Activated naive CD4-positive, alpha-beta T cell treated with anti-CD3 and anti-CD28 coated beads, Interleukin-2, amount 50 U/mL, for 24 hours (primary cell): Measurements from ENCODE around the gene IFRD2.
A peak's percentile ranks its signal among the peaks of the same experiment; 100 is the strongest.
"Not testable (repeated sequence)": the region's sequence is repeated elsewhere in the genome, so short reads cannot be mapped to it uniquely, and the experiment has no call there.

ENCODE experiments used
- H3K27ac Mint-ChIP-seq: one replicate; pipeline ENCODE4 v1.8.0; 2021; ENCODE audit warnings: mild to moderate bottlenecking, mixed read lengths
- H3K27me3 Mint-ChIP-seq: one replicate; pipeline ENCODE4 v1.8.0; 2021; ENCODE audit warnings: mixed read lengths
- H3K36me3 Mint-ChIP-seq: one replicate; pipeline ENCODE4 v1.8.0; 2021; ENCODE audit warnings: mixed read lengths
- H3K4me1 Mint-ChIP-seq: one replicate; pipeline ENCODE4 v1.8.0; 2021; ENCODE audit warnings: mixed read lengths
- H3K4me3 Mint-ChIP-seq: one replicate; pipeline ENCODE4 v1.8.0; 2021; ENCODE audit warnings: mild to moderate bottlenecking, mixed read lengths
- H3K9me3 Mint-ChIP-seq: one replicate; pipeline ENCODE4 v1.8.0; 2021; ENCODE audit warnings: mixed read lengths

IFRD2 gene

DNA sequence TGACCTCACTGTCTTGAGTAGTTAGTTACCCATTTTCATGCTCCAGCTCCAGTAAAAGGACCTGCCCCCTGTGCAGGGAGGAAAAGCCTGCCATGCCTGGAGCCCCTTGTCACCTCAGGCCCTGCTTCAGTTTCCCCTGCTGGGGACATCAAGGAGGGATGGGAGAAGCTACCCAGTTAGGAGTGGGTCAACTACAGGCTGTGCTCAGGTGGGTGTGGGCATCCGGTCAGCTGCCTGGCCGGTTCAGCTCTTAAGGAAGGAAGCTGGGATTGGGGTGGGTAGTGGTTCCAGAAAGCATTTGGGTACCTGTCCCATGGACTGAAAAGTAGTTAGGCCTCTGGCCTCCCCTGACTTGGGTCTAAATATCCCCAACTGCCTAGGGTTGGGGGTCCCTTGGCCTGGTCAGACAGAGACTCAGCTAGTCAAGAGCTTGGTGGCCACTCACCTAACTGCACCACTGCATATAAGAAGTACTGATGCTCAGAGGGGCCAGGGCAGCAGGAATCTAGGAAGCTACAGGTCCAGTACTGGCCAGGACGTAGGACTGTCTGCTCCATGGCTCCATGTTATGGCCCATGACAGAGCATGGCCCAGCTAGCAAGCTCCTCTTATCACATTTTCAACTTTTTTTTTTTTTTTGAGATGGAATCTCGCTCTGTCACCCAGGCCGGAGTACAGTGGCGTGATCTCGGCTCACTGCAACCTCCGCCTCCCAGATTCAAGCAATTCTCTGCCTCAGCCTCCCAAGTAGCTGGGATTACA is 12.8 kb downstream of the IFRD2 start:
- Mint-ChIP-seq H3K4me3 (no peak overlapping the region), H3K36me3 (no peaks in the 10 kb centered on the region), H3K4me1 (peaks cover 16% of the 10 kb centered on the region), H3K27me3 (peaks cover 10% of the 10 kb centered on the region), H3K27ac (no peak overlapping the region), H3K9me3 (no peaks in the 10 kb centered on the region)

DNA sequence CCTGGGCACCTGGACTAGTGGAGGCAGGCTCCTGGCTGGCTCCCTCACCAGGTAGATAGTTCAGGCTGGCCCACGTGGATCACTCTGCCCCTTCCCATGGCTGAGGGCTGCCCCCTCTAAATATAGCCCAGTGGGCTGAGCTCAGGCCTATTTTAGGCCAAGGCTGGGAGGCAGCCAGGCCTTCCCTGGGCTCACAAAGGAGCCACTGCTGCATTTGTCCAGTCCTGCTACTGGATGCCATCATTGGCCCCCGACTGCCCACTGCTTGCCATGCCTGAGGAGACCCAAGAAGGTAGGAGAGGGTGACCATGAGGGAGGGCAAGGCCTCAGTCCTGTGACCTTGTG is 13.4 kb downstream of the IFRD2 start, which contains the start of gene LSMEM2:
TSS of gene LSMEM2 (plus strand) at position 208 of the 345 bp plus-strand sequence. CDS start at position 235, 27 bp downstream.
- peaks cover 15% of the 10 kb centered on the region for H3K27me3 Mint-ChIP-seq
- H3K4me3 Mint-ChIP-seq, result no peak within 1 kb of the TSS
- peaks cover 21% of the 10 kb centered on the region for H3K4me1 Mint-ChIP-seq
- no peaks in the 10 kb centered on the region for H3K9me3 Mint-ChIP-seq
- H3K27ac Mint-ChIP-seq, result peak within 1 kb of the TSS; percentile 41
- no peaks in the 10 kb centered on the region for H3K36me3 Mint-ChIP-seq

- Mint-ChIP-seq H3K36me3 (no peaks in the 10 kb centered on the region), H3K4me1 (peaks cover 21% of the 10 kb centered on the region), H3K9me3 (no peaks in the 10 kb centered on the region), H3K27me3 (peaks cover 15% of the 10 kb centered on the region), H3K27ac (peak overlapping the region; percentile 41), H3K4me3 (no peak overlapping the region)
These were observed 13.9 kb downstream of the IFRD2 start for GRCh38 chr3:50278123-50278879.

DNA sequence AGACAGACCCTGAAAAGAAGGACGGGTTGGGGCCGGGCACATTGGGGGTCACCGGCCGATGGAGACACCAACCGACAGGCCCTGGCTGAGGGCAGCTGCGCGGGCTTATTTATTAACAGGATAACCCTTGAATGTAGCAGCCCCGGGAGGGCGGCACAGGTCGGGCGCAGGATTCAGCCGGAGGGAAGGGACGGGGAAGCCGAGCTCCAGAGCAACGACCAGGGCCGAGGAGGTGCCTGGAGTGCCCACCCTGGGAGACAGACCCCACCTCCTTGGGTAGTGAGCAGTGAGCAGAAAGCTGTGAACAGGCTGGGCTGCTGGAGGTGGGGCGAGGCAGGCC is 15.5 kb downstream of the IFRD2 start:
- peaks cover 26% of the 10 kb centered on the region for H3K4me1 Mint-ChIP-seq
- no peaks in the 10 kb centered on the region for H3K36me3 Mint-ChIP-seq
- no peak overlapping the region for H3K27ac Mint-ChIP-seq
- no peak overlapping the region for H3K4me3 Mint-ChIP-seq
- no peaks in the 10 kb centered on the region for H3K9me3 Mint-ChIP-seq
- peaks cover 19% of the 10 kb centered on the region for H3K27me3 Mint-ChIP-seq

- Mint-ChIP-seq H3K4me1 (peaks cover 26% of the 10 kb centered on the region), H3K9me3 (no peaks in the 10 kb centered on the region), H3K27me3 (peaks cover 19% of the 10 kb centered on the region), H3K36me3 (no peaks in the 10 kb centered on the region), H3K4me3 (peak overlapping the region; percentile 79), H3K27ac (no peak overlapping the region)
These were observed 16.1 kb downstream of the IFRD2 start for GRCh38 chr3:50275996-50276761.

- Mint-ChIP-seq H3K36me3 (no peaks in the 10 kb centered on the region), H3K4me1 (peaks cover 26% of the 10 kb centered on the region), H3K27ac (peak overlapping the region; percentile 30), H3K27me3 (peaks cover 19% of the 10 kb centered on the region), H3K9me3 (no peaks in the 10 kb centered on the region), H3K4me3 (peak overlapping the region; percentile 79)
These were observed 16.9 kb downstream of the IFRD2 start for GRCh38 chr3:50275141-50275995.

GRCh38 chr3:50274371-50275104 is 17.7 kb downstream of the IFRD2 start:
- H3K36me3 Mint-ChIP-seq, result no peaks in the 10 kb centered on the region
- no peak overlapping the region for H3K27ac Mint-ChIP-seq
- peaks cover 19% of the 10 kb centered on the region for H3K27me3 Mint-ChIP-seq
- peak overlapping the region; percentile 33 for H3K4me3 Mint-ChIP-seq
- H3K4me1 Mint-ChIP-seq, result peaks cover 26% of the 10 kb centered on the region
- no peaks in the 10 kb centered on the region for H3K9me3 Mint-ChIP-seq

- Mint-ChIP-seq H3K27ac (no peak overlapping the region), H3K4me3 (no peak overlapping the region), H3K27me3 (peaks cover 19% of the 10 kb centered on the region), H3K36me3 (no peaks in the 10 kb centered on the region), H3K4me1 (peaks cover 26% of the 10 kb centered on the region), H3K9me3 (no peaks in the 10 kb centered on the region)
These were observed 18.6 kb downstream of the IFRD2 start for GRCh38 chr3:50273689-50274065.

DNA sequence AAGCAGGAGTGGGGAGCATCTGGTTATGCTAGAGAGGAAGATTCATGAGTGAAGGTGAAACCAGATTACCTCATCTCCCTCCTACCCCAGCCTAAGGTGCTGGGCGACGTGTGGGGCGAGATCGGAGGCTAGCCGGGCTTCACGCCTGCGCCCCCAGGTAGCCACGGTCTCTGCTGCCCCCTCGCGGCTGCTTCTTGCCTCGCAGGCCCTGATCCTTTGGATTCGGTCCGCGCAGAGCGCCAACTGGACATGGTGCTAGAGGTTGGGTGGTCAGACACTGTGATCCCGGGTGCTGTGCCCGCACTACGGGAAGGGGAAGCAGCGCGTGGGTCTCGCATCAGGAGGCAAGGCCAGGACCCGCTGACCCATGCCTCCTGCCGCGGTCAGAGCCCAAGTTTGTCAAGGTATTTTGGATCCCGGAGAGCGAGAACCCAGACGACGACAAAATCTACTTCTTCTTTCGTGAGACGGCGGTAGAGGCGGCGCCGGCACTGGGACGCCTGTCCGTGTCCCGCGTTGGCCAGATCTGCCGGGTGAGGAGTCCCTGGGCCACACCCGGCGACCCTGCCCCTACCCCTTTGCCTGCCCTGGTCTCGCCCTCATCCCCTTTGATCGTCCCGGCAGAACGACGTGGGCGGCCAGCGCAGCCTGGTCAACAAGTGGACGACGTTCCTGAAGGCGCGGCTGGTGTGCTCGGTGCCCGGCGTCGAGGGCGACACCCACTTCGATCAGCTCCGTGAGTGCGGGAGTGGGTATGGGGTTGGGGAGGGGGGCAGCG is 19.1 kb downstream of the IFRD2 start:
- Mint-ChIP-seq H3K4me1 (peaks cover 26% of the 10 kb centered on the region), H3K27ac (peak overlapping the region; percentile 68), H3K9me3 (no peaks in the 10 kb centered on the region)

DNA sequence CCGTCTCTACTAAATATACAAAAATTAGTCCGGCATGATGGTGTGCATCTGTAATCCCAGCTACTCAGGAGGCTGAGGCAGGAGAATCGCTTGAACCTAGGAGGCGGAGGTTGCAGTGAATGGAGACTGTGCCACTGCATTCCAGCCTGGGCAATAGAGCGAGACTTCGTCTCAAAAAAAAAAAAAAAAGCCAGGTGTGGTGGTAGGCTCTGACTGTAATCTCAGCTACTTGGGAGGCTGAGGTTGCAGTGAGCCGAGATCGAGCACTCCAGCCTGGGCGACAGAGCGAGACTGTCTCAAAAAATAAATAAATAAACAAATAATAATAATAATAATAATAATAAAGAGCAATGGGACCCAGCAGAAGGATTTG is 19.7 kb downstream of the IFRD2 start:
- H3K36me3 Mint-ChIP-seq, H3K4me3 Mint-ChIP-seq, H3K27ac Mint-ChIP-seq, H3K9me3 Mint-ChIP-seq: not testable (repeated sequence)
- peaks cover 19% of the 10 kb centered on the region for H3K27me3 Mint-ChIP-seq
- H3K4me1 Mint-ChIP-seq, result peaks cover 26% of the 10 kb centered on the region

More for the DNA sequence above, 19.1 kb downstream of the IFRD2 start:
- H3K27me3 Mint-ChIP-seq, result peaks cover 19% of the 10 kb centered on the region
- no peaks in the 10 kb centered on the region for H3K36me3 Mint-ChIP-seq
- peak overlapping the region; percentile 69 for H3K4me3 Mint-ChIP-seq

DNA sequence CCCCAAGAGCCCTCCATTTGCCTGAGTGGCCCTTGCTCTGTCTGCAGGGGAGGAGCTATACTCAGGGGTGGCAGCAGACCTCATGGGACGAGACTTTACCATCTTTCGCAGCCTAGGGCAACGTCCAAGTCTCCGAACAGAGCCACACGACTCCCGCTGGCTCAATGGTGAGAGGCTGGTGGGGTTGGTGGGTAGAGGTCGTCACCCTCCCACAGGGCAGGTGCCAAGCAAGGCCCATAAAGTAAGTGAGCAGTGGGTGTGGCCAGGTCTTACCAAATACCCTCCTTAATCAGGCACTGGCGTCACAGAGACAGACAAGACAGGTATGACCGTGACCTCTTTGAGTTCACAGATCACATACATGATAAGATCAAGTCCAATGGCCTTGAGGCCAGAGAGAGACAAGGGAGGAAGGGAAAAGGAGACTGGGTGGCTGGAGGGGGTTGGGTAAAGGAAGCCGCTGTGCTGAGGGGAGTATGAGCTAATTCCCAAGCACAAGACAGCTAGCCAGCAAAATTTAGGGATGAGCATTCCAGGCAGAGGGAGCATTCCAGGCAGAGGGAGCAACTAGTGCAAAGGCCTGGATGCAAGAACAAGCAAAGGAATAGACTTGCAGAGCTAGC is 20.8 kb downstream of the IFRD2 start:
- no peak overlapping the region for H3K27ac Mint-ChIP-seq
- no peak overlapping the region for H3K4me3 Mint-ChIP-seq
- peaks cover 26% of the 10 kb centered on the region for H3K4me1 Mint-ChIP-seq

GRCh38 chr3:50270422-50271224 is 21.6 kb downstream of the IFRD2 start:
- no peaks in the 10 kb centered on the region for H3K36me3 Mint-ChIP-seq
- peaks cover 21% of the 10 kb centered on the region for H3K4me1 Mint-ChIP-seq
- H3K27me3 Mint-ChIP-seq, result peaks cover 19% of the 10 kb centered on the region
- no peak overlapping the region for H3K27ac Mint-ChIP-seq
- no peaks in the 10 kb centered on the region for H3K9me3 Mint-ChIP-seq
- no peak overlapping the region for H3K4me3 Mint-ChIP-seq

More for the DNA sequence above, 20.8 kb downstream of the IFRD2 start:
- Mint-ChIP-seq H3K36me3 (no peaks in the 10 kb centered on the region), H3K27me3 (peaks cover 19% of the 10 kb centered on the region), H3K9me3 (no peaks in the 10 kb centered on the region)

DNA sequence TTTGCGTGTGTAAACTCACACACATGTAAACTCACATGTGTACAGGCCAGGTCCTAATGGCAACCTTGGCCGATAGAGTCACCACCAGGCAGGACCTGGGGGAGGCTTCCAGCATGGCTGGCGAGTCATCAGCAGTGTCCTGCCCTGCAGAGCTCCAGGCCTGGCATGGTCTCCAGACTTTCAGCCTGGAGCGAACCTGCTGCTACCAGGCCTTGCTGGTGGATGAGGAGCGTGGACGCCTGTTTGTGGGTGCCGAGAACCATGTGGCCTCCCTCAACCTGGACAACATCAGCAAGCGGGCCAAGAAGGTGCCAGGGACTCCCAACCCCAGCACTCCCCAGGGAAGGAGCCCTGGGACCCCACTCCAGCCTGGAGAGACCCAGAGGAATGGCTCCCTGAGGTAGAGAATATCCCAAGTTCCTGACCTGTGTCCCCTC is 22.2 kb downstream of the IFRD2 start:
- Mint-ChIP-seq H3K36me3 (no peaks in the 10 kb centered on the region), H3K4me1 (peaks cover 15% of the 10 kb centered on the region), H3K9me3 (no peaks in the 10 kb centered on the region), H3K27me3 (peaks cover 15% of the 10 kb centered on the region), H3K4me3 (no peak overlapping the region), H3K27ac (no peak overlapping the region)
